ENCODE measurements around the gene MVK. TPM values are rescaled to one million over a fixed set of nuclear protein-coding genes. Genes with fewer than 3 reads are reported as not detected.

Gene MVK
- total RNA-seq, 6 experiments from 2014 or later: 14.2 to 60.0 (median 37.6) TPM

DNA sequence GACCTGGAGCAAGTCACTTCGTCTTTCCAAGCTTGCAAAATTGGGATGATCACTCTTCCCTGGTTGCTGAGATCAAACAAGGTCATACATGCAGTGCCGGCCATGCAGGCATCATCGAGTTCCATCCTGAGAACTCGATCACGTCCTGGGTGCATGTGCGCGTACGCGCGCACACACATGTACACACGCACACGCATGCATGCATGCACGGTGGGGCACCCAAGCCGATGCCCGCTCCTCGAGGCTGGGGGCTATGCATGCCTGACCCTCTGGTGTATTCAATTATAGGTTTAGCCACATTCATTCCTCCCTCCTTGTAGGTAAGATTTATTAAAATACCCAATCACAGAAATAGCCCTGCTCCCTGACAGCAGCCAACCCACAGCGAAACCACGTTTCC is 26.3 kb upstream of the MVK start:
- DNase-seq (no peak), ATAC-seq (no peak)
- Histone ChIP-seq H3K27me3 (no peaks in the 10 kb centered on the region), H3K27ac (no peak overlapping the region), H3K4me1 (peaks cover 0 to 6% (median 0%) of the 10 kb centered on the region in 4 donors), H3K9me3 (no peaks in the 10 kb centered on the region), H3K4me3 (no peak overlapping the region), H3K36me3 (no peaks in the 10 kb centered on the region)
- no peak for TF ChIP-seq POLR2A (IDR thresholded peaks at IDR 0.05)
- TF ChIP-seq, protein P1, sequence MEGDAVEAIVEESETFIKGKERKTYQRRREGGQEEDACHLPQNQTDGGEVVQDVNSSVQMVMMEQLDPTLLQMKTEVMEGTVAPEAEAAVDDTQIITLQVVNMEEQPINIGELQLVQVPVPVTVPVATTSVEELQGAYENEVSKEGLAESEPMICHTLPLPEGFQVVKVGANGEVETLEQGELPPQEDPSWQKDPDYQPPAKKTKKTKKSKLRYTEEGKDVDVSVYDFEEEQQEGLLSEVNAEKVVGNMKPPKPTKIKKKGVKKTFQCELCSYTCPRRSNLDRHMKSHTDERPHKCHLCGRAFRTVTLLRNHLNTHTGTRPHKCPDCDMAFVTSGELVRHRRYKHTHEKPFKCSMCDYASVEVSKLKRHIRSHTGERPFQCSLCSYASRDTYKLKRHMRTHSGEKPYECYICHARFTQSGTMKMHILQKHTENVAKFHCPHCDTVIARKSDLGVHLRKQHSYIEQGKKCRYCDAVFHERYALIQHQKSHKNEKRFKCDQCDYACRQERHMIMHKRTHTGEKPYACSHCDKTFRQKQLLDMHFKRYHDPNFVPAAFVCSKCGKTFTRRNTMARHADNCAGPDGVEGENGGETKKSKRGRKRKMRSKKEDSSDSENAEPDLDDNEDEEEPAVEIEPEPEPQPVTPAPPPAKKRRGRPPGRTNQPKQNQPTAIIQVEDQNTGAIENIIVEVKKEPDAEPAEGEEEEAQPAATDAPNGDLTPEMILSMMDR (IDR thresholded peaks at IDR 0.05): no peak
- 85% methylated on average over 16 of the region's 18 CpGs for WGBS (ENCODE audit: insufficient coverage, low coverage, low lambda C conversion rate, missing lambda C conversion rate)
- intact Hi-C loops (cut with DNase I): no loop called here

DNA sequence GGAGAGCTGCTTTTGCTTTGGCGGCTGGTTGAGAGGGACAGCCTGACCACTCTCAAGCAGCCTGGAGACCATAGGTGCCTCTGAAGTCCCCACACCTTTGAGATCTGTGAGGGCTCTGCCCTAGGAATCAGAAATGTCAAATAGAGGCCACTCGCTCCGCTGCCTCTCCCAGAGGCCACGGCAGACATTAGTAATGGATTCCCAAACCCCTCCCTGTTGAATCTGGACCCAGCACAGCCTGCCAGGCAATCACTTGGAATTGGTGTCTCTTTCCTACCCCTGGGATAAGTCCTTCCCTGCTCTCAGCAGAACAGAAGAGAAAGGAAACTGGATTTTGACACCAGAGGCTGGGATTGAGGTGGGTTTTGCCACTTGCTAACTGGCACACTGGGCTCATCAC is 25.3 kb upstream of the MVK start:
- Histone ChIP-seq H3K27ac (no peak overlapping the region), H3K9me3 (no peaks in the 10 kb centered on the region), H3K27me3 (no peaks in the 10 kb centered on the region), H3K36me3 (no peaks in the 10 kb centered on the region), H3K4me3 (no peak overlapping the region), H3K4me1 (peaks cover 0 to 12% (median 0%) of the 10 kb centered on the region in 4 donors)
- 60% methylated on average over 3 of the region's 4 CpGs for WGBS (ENCODE audit: insufficient coverage, low coverage, low lambda C conversion rate, missing lambda C conversion rate)
- TF ChIP-seq POLR2A (IDR thresholded peaks at IDR 0.05): no peak
- TF ChIP-seq, protein P1 (IDR thresholded peaks at IDR 0.05): no peak
- ATAC-seq (no peak), DNase-seq (no peak)
- intact Hi-C loops (cut with DNase I): no loop called here

DNA sequence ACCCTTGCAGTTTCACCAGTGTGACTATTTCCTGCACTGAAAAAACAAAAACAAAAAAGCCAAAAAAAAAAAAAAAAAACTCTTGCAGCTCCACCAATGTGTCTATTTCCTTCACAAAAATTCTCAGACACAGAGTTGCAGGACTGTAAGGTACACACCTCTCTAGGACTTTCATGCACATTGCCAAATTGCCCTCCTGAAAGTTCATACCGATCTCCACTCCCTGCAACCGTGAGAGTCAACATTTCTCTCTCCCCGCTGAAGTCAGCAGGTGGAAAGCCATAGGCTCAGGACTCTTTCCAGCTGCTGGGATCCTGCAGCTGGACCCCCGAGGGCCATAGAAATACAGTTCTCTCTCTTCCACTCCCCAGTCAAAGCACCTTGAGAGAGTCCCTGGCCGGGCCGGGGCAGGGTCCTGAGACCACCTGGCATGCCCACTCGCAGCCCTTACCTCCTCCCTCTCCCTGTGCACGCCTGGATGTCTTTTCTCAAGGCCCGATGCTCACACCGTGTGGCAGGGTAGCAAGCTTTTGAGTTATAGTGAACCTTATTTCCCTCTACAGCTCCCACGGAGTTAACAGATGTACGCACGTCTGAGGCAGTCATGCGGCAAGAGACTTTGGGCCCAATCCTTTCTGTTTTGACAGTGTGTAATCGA is 23.9 kb upstream of the MVK start:
- TF ChIP-seq, protein P1 (IDR thresholded peaks at IDR 0.05): no peak
- no peak for TF ChIP-seq POLR2A (IDR thresholded peaks at IDR 0.05)
- no peaks in the 10 kb centered on the region for H3K36me3 ChIP-seq
- 35% methylated on average over 11 of the region's 15 CpGs for WGBS (ENCODE audit: insufficient coverage, low coverage, low lambda C conversion rate, missing lambda C conversion rate)
- intact Hi-C loops (cut with DNase I): no loop called here
- peaks cover 0 to 17% (median 6%) of the 10 kb centered on the region in 4 donors for H3K4me1 ChIP-seq
- peak in 2 of 4 donors; percentile 27 to 79 for ATAC-seq
- no peaks in the 10 kb centered on the region for H3K27me3 ChIP-seq
- no peak overlapping the region for H3K4me3 ChIP-seq
- H3K9me3 ChIP-seq: no peaks in the 10 kb centered on the region
- H3K27ac ChIP-seq: no peak overlapping the region
- peak in 1 of 3 donors; percentile 31 for DNase-seq

DNA sequence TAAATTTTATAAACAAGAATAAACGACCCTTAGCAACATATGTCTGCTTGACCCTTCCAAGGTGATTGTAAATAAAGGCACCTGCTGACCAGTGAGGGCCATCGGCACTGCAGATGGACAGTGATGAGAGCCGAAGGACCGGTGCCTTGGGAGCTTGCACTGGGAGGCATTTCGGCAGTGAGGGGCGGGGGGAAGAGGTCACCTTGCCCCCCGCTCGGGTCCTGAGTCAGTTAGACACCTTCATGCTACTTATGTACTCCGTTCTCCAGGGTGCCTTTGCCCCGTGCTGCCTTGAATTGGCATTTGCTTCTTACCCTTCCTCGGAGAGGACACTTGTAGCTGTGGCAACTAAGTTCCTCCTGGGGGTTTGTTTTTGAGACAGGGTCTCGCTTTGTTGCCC is 23.3 kb upstream of the MVK start:
- WGBS (ENCODE audit: insufficient coverage, low coverage, low lambda C conversion rate, missing lambda C conversion rate): 0% methylated on average over 1 of the region's 12 CpGs
- Histone ChIP-seq H3K27ac (no peak overlapping the region), H3K36me3 (no peaks in the 10 kb centered on the region), H3K27me3 (no peaks in the 10 kb centered on the region), H3K9me3 (no peaks in the 10 kb centered on the region), H3K4me3 (no peak overlapping the region), H3K4me1 (peaks cover 0 to 16% (median 8%) of the 10 kb centered on the region in 4 donors)
- intact Hi-C loops (cut with DNase I): no loop called here
- DNase-seq (peak in 1 of 3 donors; percentile 35), ATAC-seq (no peak)
- TF ChIP-seq, protein P1 (IDR thresholded peaks at IDR 0.05): no peak
- no peak for TF ChIP-seq POLR2A (IDR thresholded peaks at IDR 0.05)

All from right lobe of liver (tissue), 6 donors.